GM18505 (cell line): ENCODE data around the gene HAUS8.

Experiments
- ATAC-seq: cut with Tn5 transposase; IDR thresholded peaks from one replicate; pipeline ENCODE4 v1.9.1; 2021; ENCODE audit not compliant: unreplicated experiment
- POLR2A ChIP-seq: IDR thresholded peaks from 4 replicates; pipeline ENCODE4 v1.6.1; 2011; ENCODE audit warnings: borderline replicate concordance; ENCODE audit not compliant: insufficient read depth, insufficient read length; ENCODE audit errors: extremely low read depth

HAUS8 gene

DNA sequence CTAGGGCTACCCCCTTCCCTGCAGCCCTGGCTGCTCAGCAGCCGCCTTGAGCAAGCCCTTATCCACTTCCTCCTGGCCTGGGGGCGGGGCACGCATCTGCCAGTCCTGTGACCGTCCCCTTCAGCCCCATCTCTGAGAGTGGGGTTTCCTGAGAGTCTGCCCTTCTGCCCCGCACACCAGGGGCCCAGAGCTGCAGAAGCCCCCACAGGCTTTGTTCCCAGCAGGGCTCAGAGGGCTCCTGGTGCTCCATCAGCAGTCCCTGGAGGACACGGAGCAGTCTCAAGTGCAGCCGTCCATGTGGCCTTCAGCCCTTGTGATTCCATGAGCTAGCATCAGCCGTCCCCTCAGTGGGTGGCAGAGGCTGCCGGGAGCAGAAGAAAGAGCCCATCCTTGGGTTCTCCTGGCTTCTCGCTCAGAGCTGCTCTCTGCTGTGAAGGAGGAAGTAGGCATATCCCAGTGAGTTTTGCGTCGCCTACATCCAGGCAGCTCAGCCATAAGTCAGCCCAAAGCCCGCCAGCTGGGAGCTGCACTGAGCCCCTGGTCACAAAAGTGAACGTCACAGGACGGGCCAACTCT, 16.6 kb upstream of the HAUS8 start:
- TF ChIP-seq POLR2A = no peak
- no peak for ATAC-seq

GRCh38 chr19:17090583-17090982, 15.3 kb upstream of the HAUS8 start:
- no peak for TF ChIP-seq POLR2A
- no peak for ATAC-seq

DNA sequence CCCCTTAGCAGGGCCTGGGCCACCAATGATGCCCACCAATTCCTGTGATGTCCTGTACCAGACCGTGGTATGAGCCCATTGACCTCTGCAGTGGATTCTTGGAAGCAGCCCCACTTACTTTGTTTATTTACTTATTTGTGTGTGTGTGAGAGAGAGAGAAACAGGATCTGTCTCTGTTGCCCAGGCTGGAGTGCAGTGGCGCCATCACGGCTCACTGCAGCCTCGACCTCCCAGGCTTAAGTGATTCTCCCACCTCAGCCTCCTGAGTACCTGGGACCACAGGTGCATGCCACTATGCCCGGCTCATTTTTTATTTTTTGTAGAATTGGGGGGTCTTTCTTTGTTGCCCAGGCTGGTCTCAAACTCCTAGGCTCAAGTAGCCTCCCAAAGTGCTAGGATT, 13.3 kb upstream of the HAUS8 start:
- no peak for TF ChIP-seq POLR2A
- no peak for ATAC-seq

GRCh38 chr19:17086834-17087233, 11.6 kb upstream of the HAUS8 start:
- TF ChIP-seq POLR2A = no peak
- no peak for ATAC-seq

- no peak for TF ChIP-seq POLR2A
- no peak for ATAC-seq
Observed at GRCh38 chr19:17086120-17086519, 10.9 kb upstream of the HAUS8 start.

- no peak for ATAC-seq
- no peak for TF ChIP-seq POLR2A
Observed at GRCh38 chr19:17081672-17082630, 6.7 kb upstream of the HAUS8 start.

DNA sequence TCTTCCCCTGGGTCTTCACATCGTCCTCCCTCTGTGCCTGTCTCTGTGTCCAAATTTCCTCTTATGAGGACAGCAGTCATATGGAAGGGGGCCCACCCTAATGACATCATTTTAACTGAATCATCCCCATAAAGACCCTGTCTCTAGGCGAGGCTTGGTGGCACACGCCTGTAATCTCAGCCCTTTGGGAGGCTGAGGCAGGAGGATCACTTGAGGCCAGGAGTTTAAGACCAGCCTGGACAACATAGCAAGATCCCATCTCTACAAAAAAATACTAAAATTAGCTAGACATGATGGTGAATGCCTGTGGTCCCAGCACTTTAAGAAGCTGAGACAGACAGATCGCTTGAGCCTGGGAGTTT, 5.2 kb upstream of the HAUS8 start:
- TF ChIP-seq POLR2A = no peak
- ATAC-seq = no peak

DNA sequence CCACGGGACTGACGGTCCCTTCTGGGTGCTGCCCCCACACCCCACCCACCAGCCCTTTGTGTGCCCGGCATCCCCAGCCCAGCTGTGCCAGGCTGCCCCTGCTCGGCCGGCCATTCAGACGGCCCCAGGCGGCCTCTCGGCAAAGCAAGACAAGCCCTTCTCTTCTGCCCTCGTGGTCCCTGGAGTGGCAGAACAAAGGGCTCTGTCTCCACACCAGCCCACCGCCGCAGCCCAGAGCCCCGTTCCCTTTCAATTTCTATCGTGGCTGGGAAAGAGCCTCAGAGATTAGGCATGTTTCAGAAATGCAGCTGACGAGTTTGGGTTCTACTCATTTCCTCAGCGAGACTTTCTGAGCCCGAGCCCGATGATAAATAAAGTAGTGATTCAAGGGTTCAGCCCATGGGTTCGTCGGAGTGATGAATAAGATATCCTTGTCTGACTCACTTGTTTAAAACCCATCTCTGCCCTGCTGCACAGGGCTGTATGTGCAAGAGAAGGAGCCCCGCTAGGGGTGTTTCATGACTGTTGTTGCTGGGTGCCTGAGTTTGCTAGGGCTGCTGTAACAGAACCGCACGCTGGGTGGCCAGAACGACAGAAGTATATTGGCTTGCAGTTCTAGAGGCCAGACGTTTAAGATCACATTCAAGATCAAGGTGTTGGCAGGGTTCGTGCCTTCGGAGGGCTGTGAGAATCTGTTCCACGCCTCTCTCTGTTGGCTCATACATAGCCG, 4.6 kb upstream of the HAUS8 start:
- no peak for TF ChIP-seq POLR2A
- no peak for ATAC-seq

DNA sequence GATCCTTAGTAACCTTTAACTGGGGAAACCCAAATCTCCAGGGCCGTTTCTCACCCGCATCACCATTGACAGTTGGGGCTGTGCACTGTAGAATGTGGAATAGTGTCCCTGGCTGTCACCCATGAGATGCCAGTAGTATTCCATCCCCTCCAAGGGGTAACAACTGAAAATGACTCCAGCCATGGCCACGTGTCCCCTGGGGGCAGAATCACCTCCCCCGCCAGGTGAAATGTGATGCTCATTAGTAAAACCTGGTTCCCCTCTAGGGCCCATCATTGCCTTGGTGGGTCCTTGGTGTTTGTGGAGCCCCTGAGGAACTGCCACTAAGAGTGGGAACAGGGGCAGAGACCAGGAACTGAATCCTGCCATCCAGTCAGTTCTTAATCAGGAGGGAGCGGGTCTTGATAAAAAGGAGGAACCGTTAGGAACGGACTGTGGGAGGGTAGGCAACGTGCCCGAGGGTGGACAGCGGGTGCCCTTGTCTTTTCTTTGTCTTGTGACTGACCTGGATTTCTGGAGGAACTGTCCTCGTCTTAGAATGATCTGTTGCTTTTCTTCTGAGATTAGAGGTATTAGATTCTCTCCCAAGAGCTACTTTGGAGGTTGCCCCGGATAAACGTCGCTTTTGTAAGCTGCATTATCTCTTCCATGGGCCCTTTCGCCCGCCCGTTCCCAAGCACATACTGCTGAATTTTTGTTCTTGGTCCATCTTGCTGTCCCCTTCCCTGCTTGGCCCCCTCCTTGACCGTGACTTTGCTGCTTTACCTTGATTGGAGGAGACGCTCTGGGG, 3.9 kb upstream of the HAUS8 start:
- ATAC-seq = no peak
- TF ChIP-seq POLR2A = no peak

DNA sequence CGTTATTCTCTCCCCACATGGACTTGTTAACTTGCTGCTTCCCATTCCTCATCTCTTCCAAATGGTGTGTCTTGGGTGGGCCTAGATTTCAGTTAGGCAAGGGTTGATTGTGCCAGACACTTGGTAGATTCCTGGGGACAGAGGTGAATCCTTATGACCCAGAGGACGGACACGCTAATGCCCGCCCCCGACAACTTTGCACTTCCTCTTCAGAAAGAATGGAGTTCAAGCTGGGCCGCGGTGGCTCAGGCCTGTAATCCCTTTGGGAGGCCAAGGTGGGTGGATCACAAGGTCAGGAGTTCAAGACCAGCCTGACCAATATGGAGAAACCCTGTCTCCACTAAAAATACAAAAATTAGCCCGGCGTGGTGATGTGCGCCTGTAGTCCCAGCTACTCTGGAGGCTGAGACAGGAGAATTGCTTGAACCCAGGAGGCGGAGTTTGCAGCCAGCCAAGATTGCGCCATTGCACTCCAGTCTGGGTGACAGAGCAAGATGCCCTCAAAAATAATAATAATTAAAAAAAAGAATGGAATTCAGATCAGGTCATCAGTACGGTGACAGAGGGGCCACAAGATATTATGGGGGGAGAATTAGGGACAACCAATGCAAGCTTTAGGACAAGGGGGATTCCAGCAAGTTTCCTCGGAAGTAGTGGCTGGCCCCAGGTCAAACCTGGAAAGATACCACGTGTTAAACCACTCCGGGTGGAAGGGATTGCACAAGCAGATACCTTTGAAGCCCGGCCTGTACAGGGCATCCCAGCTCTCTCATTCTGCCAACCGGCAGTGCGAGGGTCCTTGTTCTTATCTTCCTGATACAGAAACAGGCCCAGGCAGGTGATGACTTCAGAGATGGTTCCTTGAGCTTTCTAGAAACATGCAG, 3.0 kb upstream of the HAUS8 start:
- ATAC-seq = no peak
- no peak for TF ChIP-seq POLR2A

GRCh38 chr19:17077447-17078028, 2.3 kb upstream of the HAUS8 start:
- TF ChIP-seq POLR2A = no peak
- no peak for ATAC-seq

GRCh38 chr19:17076543-17076991, 1.3 kb upstream of the HAUS8 start:
- TF ChIP-seq POLR2A = peak; percentile 18
- ATAC-seq = no peak
